NCI-H524 (cell line): ENCODE measurements around the gene SNAPC1.

ENCODE experiments used
- DNase-seq, 2 experiments: peaks; one replicate each; lab custom pipeline; 2025; lab: John Stamatoyannopoulos, UW

SNAPC1 gene

DNA sequence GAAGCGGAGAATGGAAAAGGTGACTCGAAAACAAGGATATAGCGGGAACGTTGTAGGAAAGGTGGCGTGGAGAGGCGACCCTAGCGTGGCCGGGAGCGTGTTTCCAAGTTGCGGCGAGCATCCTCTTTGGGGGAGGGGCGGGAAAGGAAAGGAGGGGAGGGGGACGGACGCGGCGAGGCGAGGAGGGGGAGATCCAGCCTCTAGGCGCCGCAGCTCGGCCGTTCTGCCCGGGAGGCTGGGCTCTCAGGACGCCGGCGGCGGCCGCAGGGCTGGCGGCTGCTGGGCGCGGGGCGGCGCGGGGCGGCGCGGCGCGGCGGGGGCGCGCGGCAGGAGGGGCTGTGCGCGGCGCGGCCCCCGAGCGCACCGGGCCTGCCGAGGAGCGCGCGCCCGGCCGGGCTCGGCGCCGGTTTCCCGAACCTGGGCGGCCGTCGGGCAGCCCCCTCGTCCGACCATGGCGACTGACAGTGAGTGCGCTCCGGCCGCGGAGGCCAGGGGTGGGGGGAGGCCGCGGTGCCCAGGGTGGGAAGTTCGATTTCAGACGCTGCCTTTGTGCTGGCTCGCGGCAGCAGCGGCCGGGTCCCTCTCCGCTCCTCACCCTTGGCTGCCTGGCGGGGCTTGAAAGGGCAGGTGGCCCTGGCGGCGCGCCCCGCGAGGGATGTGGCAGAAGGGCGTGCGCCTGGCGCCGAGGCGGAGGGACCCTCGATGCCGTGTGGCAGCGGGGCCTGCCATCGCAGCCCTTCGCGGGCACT lies 50.3 kb downstream of the SNAPC1 start, which contains the start of gene SYT16:
Gene SYT16, plus strand, starts transcription at position 357 of the 749 bp plus-strand sequence.
- DNase-seq = peak; percentile 55 to 62

DNA sequence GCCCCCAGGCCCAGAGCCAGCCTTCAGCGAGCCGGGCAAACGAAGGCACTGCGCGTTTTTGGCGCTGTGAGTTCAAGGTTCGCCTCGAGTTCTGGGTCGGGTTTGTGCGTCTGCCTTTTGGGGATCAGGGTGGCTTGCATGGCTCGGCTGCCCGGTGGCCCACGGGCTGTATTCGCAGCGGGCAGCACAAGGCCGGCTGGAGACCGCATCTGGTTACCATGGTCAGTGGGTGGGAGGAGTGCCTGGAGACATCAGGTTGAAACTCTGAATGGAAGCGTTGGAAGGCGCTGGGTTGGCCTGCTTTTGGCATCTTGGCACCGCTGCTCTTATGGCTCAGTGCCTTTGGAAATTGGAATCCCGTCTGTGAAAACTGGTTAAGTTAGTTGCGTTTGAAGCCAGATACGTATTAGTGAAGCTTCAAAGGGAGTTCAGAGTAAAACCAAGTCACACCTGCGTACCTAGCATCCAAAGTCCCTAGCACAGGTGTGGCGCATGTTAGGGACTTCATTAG lies 50.9 kb downstream of the SNAPC1 start:
- no peak for DNase-seq

DNA sequence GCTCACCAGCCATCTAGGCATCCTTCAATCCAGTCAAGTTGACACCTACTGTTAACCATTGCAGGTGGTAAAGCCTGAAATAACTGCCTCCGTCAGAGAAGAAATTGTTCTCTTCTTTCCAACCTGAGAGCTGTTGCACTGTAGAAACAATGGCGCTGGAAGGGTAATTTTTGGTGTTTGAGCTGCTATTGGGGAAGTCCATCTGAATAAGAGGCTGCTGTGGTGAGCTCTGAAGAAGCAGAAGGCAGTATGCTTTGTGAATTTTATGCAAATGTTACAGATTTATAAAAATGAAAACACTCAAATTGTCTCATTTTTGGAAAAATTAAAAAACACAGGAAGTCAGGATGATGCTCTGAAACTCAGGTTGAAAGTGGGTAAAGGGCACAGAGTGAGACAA lies 60.2 kb downstream of the SNAPC1 start:
- DNase-seq = no peak

DNA sequence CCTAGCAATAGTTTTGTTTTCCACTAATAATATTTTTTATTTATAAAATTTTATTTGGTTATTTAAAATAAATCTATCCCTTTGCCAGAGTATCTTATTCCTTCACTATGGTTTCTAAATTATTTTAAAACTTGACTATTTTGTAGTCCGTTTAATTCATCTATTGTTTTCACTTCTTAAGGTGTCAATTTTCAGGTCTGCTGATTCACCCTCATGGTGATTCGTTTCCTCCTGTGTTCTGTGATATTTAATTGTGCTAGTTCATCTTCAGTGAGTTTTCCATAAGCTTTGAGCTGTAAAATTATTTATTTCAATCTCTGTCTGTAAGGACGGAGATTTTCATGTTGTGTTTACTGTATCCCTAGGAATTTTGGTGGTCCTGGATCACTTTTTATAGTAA lies 70.6 kb downstream of the SNAPC1 start:
- no peak for DNase-seq

DNA sequence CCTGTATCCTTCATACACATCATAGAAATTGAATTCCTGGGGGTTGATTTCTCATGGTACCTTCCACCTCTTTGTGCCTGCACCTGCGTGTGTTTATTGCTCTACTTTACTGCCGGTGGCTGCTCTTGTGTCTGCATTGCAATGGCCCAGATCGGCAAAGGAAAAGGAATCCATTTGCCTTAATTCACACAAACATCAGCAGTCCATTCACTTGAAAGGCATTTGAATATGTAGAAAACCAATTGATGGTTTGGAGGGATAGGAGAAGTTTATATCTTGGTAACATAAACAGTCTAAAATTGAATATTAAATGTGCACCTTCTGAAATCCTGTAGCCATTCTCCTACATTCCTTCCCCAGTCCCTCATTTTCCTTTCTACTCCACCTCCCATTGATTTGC lies 74.0 kb downstream of the SNAPC1 start:
- DNase-seq = no peak

DNA sequence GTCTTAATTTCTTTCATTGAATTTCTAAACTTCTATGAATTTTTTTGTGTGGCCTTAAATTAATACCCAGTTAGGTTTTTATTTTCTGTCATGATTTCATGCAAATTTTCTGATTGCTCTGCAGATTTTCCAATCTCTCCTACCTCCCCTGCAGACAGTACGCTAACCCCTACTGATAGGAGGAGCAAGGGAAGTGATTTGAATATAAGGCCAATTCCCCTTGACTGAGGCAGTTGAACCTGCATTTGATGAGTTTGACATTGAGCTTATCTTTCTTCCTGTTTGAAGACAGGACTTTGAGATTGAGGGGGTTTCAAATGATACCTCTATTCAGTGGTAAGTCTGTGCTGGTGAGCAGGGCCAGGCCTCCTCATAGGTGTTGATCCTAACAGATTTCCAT lies 74.6 kb downstream of the SNAPC1 start:
- DNase-seq = no peak

DNA sequence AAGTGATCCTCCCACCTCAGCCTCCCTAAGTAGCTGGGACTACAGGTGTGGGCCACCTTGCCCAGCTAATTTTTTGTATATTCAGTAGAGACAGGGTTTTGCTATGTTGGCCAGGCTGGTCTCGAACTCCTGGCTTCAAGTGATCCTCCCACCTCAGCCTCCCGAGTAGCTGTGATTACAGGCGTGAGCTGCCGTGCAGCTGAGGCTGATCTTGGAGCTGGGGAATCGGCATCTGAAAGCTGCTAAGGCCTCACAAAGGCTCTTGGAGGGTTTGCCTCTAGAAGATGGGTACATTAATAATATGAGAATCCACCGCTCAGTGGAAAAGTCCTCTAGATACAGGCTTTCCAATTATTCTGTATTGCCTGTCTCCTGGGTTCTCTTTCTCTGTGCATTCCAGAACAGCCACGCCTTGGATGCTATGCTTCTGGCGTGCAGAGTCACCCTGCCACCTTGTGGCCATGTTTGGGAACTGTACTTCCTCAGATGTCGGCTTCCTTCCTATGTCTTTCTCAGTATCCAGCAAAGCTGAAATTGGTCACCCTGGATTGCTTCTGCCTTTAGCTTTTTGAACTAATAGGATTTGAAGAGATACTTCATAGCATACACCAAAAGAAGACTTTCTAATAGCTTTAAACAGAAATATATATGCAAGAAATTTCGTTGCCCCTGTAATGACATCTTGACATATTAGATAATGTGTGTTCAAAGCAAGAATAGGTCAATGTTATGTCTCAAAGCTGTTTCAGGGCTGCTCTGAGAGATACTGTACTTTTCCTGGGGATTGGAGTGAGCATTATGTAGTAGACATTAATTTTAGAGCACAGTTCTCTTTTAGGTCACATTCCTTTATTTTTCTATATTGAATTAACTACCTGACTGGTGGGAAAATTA lies 75.4 kb downstream of the SNAPC1 start:
- DNase-seq = peak; percentile 58 to 85

DNA sequence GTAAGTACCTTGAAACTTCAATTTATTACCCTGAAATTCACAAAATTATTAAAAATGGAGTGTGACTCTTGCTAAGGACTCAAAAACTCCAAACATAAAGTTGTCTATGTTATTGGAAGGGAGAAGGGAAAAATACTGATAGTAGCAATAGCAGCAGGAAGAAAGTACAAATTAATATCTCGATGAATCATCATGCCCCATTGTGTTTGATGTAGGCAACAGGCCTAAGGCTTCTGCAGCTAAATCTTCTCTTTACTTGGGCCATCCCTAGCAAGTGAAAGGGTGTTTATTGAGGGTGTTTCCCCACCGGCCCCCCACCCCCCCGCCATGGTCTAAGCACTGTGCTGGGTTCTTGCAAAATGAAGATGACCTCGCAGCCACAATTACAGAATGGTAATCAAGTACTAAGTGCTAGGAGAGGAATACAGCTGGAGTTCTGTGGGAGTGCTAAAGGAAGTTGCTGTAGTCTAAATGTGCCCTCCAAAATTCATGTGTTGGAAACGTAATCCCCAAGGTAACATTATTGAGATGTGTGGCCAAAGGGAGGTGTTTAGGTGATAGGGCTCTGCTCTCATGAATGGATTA lies 76.5 kb downstream of the SNAPC1 start:
- no peak for DNase-seq

DNA sequence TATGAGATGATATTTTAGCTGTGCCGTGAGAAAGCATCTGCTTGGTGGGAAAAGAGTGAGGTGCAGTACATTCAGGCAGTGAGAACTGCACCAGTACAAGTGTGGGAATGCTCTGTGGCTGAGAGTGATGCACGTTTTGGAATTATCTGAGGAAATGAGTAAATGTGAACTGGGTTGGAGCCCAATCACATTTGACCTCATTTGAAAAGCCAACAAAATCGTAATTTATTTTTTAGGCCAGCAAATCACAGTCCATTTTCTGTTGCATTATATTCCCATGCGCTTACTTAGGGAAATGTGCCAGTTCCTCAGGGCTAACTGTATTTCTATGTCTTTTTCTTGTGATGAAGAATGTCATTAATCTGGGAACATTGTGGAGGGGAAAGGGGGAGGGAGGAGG lies 77.3 kb downstream of the SNAPC1 start:
- DNase-seq = no peak

DNA sequence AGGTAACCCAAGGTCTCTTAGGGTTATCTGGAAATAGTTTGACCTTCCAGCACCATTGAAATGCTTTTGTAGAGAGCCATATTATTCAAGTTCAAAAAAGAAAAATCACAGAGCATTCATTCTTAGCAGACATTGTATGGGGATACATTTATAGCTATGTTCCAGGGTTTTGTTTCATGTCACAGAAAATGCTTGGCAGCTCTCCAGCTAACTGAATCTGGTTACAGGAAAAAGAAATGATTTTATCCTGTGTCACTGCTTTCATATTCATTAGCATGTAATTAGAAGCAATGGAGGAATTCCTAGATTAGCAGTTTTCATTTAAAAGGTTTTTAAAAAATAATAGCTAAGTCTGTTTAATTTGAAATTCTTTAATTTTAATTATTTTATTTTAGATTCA lies 78.9 kb downstream of the SNAPC1 start:
- no peak for DNase-seq
